ENCODE measurements around the gene CELA1.

The CELA1 gene

GRCh38 chr12:51346581-51346980 lies at the start of gene CELA1:
Gene CELA1 (minus strand): TSS chr12:51346679. CDS start chr12:51346638, 41 bp downstream.
- no peak for DNase-seq

- DNase-seq, result no peak
Observed at GRCh38 chr12:51395283-51396230, 49.1 kb upstream of the CELA1 start.

GRCh38 chr12:51393676-51394545 lies 47.4 kb upstream of the CELA1 start:
- no peak for DNase-seq

GRCh38 chr12:51392556-51393237 lies 46.2 kb upstream of the CELA1 start:
- peak in 1 of 2 experiments; percentile 17 for DNase-seq

DNA sequence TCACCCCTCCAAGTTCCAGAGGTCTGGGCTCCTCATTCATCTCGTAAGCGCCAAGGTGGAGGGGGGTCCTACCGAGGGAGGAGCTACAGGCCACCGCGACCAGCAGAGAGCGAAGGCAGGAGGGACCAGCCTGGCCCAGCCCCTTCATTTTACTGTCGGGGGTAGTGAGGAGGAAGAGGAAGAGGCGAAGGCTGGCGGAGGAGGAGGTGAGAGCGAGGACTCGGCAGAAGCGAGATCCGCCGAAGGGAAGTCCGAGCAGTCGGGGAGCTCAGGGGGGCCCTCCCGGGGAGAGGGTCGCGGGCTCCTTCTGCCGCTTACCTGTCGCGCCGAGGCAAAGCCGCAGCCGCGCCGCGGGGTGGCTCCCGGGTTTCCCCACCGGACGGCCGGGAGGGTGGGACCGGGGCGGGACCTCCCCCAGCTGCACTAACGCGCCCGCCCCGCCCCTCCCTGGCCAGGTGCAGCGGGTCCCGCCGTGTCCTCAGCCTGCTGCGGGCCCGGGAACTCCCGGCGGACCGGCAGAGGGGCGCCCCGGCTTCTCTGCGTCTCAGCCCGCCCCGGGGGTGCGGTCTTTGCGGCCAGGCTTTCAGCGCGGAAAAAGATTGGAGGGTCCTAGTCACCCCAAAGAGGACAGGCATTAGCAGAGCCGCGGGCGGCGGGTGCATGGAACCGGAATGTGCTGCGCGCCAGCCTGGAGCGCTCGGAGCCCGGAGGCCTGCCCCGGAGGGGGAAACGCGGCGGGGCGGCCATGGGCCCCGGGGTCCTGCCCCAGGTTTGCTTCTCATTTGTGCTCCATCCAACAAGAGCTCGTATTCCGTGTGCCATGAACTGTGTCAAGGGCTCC lies 45.0 kb upstream of the CELA1 start, which contains the start of gene GALNT6:
Gene GALNT6 (minus strand): TSS at position 124 of the 841 bp plus-strand sequence. CDS start 11,625 bp downstream, outside the sequence.
- DNase-seq, result peak; percentile 59 to 87

GRCh38 chr12:51390891-51391282 lies 44.4 kb upstream of the CELA1 start:
- DNase-seq, result no peak

DNA sequence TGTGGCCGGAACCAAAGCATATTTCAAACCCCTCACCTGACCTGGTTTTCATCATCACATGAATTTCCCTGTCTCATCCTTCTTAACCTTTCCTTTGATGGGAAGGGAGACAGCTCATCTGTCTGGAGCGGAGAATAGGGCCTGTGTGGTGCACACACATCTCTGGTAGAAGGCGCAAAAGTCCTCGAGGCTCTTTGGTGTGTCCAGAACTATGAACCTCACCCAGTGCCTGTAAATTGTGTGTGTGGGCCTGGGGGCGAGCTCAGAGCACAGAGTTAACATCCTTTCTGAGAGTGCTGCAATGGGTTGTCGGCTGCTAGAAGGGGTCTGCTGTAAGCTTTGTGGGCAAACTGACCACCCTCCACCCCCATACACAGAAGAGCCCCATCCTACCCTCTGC lies 44.0 kb upstream of the CELA1 start:
- DNase-seq, result no peak

GRCh38 chr12:51389302-51389999 lies 43.0 kb upstream of the CELA1 start:
- DNase-seq, result no peak

- no peak for DNase-seq
Observed at GRCh38 chr12:51388846-51389245, 42.4 kb upstream of the CELA1 start.

GRCh38 chr12:51388069-51388799 lies 41.8 kb upstream of the CELA1 start:
- DNase-seq, result no peak

- peak in 1 of 2 experiments; percentile 15 for DNase-seq
Observed at GRCh38 chr12:51386351-51386750, 39.9 kb upstream of the CELA1 start.

DNA sequence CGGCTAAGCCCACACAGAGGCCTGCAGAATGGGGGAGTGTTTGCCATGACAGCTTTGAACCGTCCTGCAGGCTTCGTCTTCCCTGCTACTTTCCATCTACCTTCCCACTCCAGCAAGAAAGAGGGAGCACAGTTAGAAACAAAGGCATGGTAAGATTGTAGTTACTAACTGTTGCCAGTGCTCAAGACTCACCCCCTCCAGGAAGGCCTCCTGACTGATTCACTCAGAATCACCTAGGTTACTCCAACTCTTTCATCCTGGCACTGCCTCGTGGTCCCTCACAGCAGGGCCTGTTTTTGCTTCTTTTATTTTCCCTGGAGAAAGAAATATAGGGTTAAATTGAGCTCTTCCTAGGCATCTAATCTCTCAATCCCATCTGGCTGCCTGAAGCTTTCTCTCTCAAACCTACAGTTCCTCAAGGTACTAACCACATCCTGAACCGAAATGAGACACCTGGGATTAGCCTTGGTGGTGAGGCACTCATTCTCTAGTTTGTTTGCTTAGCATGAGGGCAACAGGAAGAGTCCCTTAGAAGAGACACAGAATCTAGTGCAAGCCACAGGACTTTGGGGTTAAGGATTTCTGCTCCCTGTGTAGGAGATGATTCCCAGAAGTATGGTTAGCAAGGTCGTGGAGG lies 36.9 kb upstream of the CELA1 start:
- no peak for DNase-seq

GRCh38 chr12:51382173-51382572 lies 35.7 kb upstream of the CELA1 start:
- no peak for DNase-seq

DNA sequence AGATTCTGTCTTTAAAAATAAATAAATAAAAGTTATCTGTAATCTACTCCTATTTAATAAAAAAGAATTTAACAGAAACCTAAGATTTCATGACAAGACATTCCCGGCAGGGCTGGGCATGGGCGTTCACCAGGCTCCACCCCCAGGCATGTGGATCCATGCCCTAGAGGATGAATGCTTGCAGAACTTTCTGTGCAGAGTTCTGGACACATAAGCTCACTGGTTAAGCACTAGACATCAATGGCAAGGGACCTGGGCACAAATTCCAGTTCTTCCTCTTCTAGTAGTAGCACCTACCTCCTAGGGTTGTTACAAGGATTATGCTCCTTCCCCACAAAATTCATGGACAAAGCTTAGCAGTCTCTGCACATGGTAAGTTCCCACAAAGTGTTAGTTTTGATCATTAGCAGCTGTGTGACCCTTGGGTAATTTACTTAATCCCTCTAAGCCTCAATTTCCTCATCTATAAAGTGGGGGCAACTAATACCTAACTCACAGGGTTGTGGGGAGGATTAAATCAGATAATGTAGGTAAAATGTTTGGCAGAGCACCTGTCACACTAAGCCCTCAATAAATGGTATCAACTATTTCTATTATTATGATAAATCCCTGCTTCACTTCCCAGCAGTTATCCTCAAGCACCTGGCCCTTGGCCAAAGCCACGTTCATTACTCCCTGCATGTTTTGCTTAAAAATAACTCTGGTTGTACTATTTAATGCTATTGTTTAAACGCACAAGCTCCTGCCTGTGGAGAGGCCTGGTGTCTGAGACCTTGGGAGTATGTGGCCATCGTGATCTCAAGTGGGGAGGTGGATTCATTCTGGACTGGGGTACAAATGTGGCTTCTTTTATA lies 35.0 kb upstream of the CELA1 start:
- no peak for DNase-seq

DNA sequence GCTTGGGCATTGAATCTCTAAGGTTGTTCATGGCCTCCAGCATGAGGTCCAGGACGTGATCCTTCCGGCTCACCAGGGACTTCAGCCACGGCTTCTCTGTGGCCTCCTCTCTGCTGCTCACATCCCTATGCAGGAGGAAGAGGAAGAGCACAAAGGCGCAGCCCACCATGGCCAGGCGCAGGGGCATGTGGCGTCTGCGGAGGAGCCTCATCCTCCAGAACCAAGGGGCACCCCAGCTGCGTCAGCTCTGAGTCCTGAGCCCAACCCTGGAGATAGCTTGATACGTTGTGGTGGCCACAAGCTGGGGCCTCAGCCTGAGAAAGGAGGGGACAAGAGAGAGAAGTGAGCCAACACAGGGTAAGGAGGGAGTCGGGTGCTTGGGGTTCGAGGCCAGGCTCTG lies 33.1 kb upstream of the CELA1 start:
- DNase-seq, result no peak

GRCh38 chr12:51378749-51379148 lies 32.3 kb upstream of the CELA1 start:
- DNase-seq, result no peak

- DNase-seq, result peak; percentile 37 to 51
Observed at GRCh38 chr12:51377099-51377984, 30.9 kb upstream of the CELA1 start.

GRCh38 chr12:51374856-51375255 lies 28.4 kb upstream of the CELA1 start:
- no peak for DNase-seq
